HT1080 (cell line): Measurements from ENCODE around the gene RAI1. TPM values are rescaled to one million over a fixed set of nuclear protein-coding genes. Genes with fewer than 3 reads are reported as not detected.

ENCODE experiments used
- DNase-seq: peaks from one replicate; pipeline ENCODE4 v3.0.0-alpha.2; 2015; ENCODE audit warnings: low read depth
- small RNA-seq: library from RNA; depleted of rRNA; stranded (forward); fragments of <200 nt; gene quantifications from one replicate; pipeline ENCODE3, GENCODE V24; 2014
- total RNA-seq: library from RNA; depleted of rRNA; stranded (reverse); fragments of >200 nt; shearing (Covaris generic); gene quantifications from 2 replicates; pipeline ENCODE4 v1.2.3, GENCODE V29; 2014; rRNA removed

RAI1 gene
- total RNA-seq, 1 experiment from 2014 or later: 9.5 TPM

GRCh38 chr17:17856386-17856785 lies 175.1 kb downstream of the RAI1 start:
- no peak for DNase-seq

- no peak for DNase-seq
Measured at GRCh38 chr17:17857496-17857895, 176.2 kb downstream of the RAI1 start.

GRCh38 chr17:17859909-17860765 lies 178.9 kb downstream of the RAI1 start:
- DNase-seq: peak; percentile 48

- no peak for DNase-seq
Measured at GRCh38 chr17:17860766-17861107, 179.5 kb downstream of the RAI1 start.

Small RNA genes lying within 50 kb of the gene (small RNA-seq; reads per million reads assigned to genes)
- gene MIR33B (0.20 reads per million), gene MIR6777 (not detected), gene RF02177 (not detected), gene RF02178 (not detected)

Other genes with a start within 250 kb of the RAI1 start
- gene MED9, start 204.5 kb upstream of the RAI1 start, total RNA-seq: 9.7 and 13.7 TPM in 2 replicates
- gene RASD1, start 185.1 kb upstream of the RAI1 start, total RNA-seq: not detected in 2 replicates
- 79.9 and 89.8 TPM in 2 replicates for gene PEMT, start 89.8 kb upstream of the RAI1 start, total RNA-seq
- 42.2 and 65.4 TPM in 2 replicates for gene SREBF1, start 155.5 kb downstream of the RAI1 start, total RNA-seq